IMR-90 (cell line): Measurements from ENCODE around the gene NUB1. TPM values are rescaled to one million over a fixed set of nuclear protein-coding genes. Genes with fewer than 3 reads are reported as not detected.

Experiments
- ATAC-seq: fragments of 200-7000 bp; cut with Tn5 transposase; 2 replicates; pipeline ENCODE4 v1.9.1; 2020; ENCODE audit warnings: low read depth, mild to moderate bottlenecking, moderate library complexity
- BruUV-seq: library from RNA; stranded (reverse); fragments of 400-500 nt; replicated peaks from 2 replicates; lab custom pipeline; 2021; lab: Mats Ljungman, UMichigan
- CTCF ChIA-PET: fragments of 300-600 bp; formaldehyde crosslinking; extraction: SDS; loops from one replicate; lab custom pipeline; 2021; ENCODE audit warnings: antibody characterized with exemption; lab: Yijun Ruan, JAX
- POLR2A ChIA-PET: fragments of 300-600 bp; sonication (Branson Sonifier 250); formaldehyde crosslinking; loops from one replicate; lab custom pipeline; 2022; ENCODE audit warnings: antibody characterized with exemption; ENCODE audit not compliant: unreplicated experiment; lab: Charles Lee
- DNase-seq: peaks from one replicate; pipeline ENCODE4 v3.0.0; 2013
- H2AFZ ChIP-seq: replicated peaks from 2 replicates; pipeline ENCODE3; 2013; ENCODE audit warnings: low read length, mild to moderate bottlenecking; ENCODE audit not compliant: poor library complexity
- H2AK5ac ChIP-seq: 2 replicates; pipeline ENCODE4 v1.6.1; 2013; ENCODE audit warnings: low read depth, low read length, inconsistent platforms
- H2AK9ac ChIP-seq: replicated peaks from 2 replicates; pipeline ENCODE3; 2013; ENCODE audit warnings: mild to moderate bottlenecking, low read depth, low read length, moderate library complexity; ENCODE audit not compliant: poor library complexity
- H2BK120ac ChIP-seq: 2 replicates; pipeline ENCODE4 v1.6.1; 2013; ENCODE audit warnings: low read depth, low read length, inconsistent platforms
- H2BK15ac ChIP-seq: 3 replicates; pipeline ENCODE4 v1.6.1; 2013; ENCODE audit warnings: low read depth, low read length, inconsistent platforms
- H2BK20ac ChIP-seq: 2 replicates; pipeline ENCODE4 v1.6.1; 2013; ENCODE audit warnings: low read depth, mild to moderate bottlenecking, inconsistent platforms, low read length, moderate library complexity
- H2BK5ac ChIP-seq: 2 replicates; pipeline ENCODE4 v1.6.1; 2013; ENCODE audit warnings: mild to moderate bottlenecking, low read depth, low read length, inconsistent platforms; ENCODE audit not compliant: poor library complexity, severe bottlenecking
- H3K14ac ChIP-seq: replicated peaks from 2 replicates; pipeline ENCODE4 v1.6.1; 2013; ENCODE audit warnings: low read depth, low read length, inconsistent platforms
- H3K18ac ChIP-seq: 2 replicates; pipeline ENCODE4 v1.6.1; 2013; ENCODE audit warnings: low read depth, low read length, control low read depth
- H3K23ac ChIP-seq: 2 replicates; pipeline ENCODE4 v1.6.1; 2013; ENCODE audit warnings: low read depth, low read length, inconsistent platforms
- H3K27ac ChIP-seq: 2 replicates; pipeline ENCODE4 v1.5.1; 2013; ENCODE audit warnings: mild to moderate bottlenecking, control low read depth, low read length; ENCODE audit not compliant: insufficient read depth
- H3K27me3 ChIP-seq: 2 replicates; pipeline ENCODE4 v1.6.1; 2013; ENCODE audit warnings: low read length; ENCODE audit not compliant: control insufficient read depth, insufficient read depth
- H3K36me3 ChIP-seq: 2 replicates; pipeline ENCODE4 v1.6.1; 2013; ENCODE audit warnings: low read length, mixed read lengths; ENCODE audit not compliant: control insufficient read depth, insufficient read depth
- H3K4ac ChIP-seq: 2 replicates; pipeline ENCODE4 v1.6.1; 2013; ENCODE audit warnings: low read depth, low read length, inconsistent platforms
- H3K4me1 ChIP-seq: 2 replicates; pipeline ENCODE4 v1.6.1; 2013; ENCODE audit warnings: low read length, mixed read lengths; ENCODE audit not compliant: control insufficient read depth, insufficient read depth
- H3K4me2 ChIP-seq: 2 replicates; pipeline ENCODE4 v1.6.1; 2013; ENCODE audit warnings: low read depth, mild to moderate bottlenecking, control low read depth, low read length, moderate library complexity
- H3K4me3 ChIP-seq: 2 replicates; pipeline ENCODE4 v1.5.1; 2013; ENCODE audit warnings: low read depth, mild to moderate bottlenecking, control low read depth, low read length, moderate library complexity; ENCODE audit not compliant: insufficient read depth
- H3K56ac ChIP-seq: 2 replicates; pipeline ENCODE4 v1.6.1; 2013; ENCODE audit warnings: low read length, inconsistent platforms; ENCODE audit not compliant: insufficient read depth; ENCODE audit errors: extremely low read depth
- H3K79me1 ChIP-seq, 2 experiments: 2 replicates each; pipeline ENCODE4 v1.6.1; 2013; ENCODE audit warnings: low read length in 2 of 2, inconsistent platforms in 1 of 2, low read depth in 1 of 2
- H3K9ac ChIP-seq: 2 replicates; pipeline ENCODE4 v1.6.1; 2013; ENCODE audit warnings: low read depth, low read length, control low read depth
- H3K9me1 ChIP-seq: 2 replicates; pipeline ENCODE4 v1.6.1; 2013; ENCODE audit warnings: low read length, inconsistent platforms; ENCODE audit not compliant: insufficient read depth
- H3K9me3 ChIP-seq: 2 replicates; pipeline ENCODE4 v1.6.1; 2013; ENCODE audit warnings: low read length; ENCODE audit not compliant: control insufficient read depth, insufficient read depth
- H4K20me1 ChIP-seq: 2 replicates; pipeline ENCODE4 v1.6.1; 2013; ENCODE audit warnings: low read length, inconsistent platforms; ENCODE audit not compliant: insufficient read depth
- H4K5ac ChIP-seq: 2 replicates; pipeline ENCODE4 v1.6.1; 2013; ENCODE audit warnings: mild to moderate bottlenecking, low read depth, low read length, control low read depth
- H4K8ac ChIP-seq, 2 experiments: 2 replicates each; pipeline ENCODE4 v1.6.1; 2013; ENCODE audit warnings: low read depth in 2 of 2, low read length in 2 of 2, control low read depth in 1 of 2, inconsistent platforms in 1 of 2
- H4K91ac ChIP-seq: 2 replicates; pipeline ENCODE4 v1.6.1; 2013; ENCODE audit warnings: low read depth, low read length, inconsistent platforms; ENCODE audit not compliant: insufficient read depth
- BHLHE40 ChIP-seq: fragments of 150-350 bp; IDR thresholded peaks from 2 replicates; pipeline ENCODE4 v1.6.1; 2016; ENCODE audit warnings: mild to moderate bottlenecking, low read depth, low read length
- CEBPB ChIP-seq: IDR thresholded peaks from 2 replicates; pipeline ENCODE4 v1.6.1; 2012; ENCODE audit warnings: low read depth, low read length, improper control_type of control experiment
- CHD1 ChIP-seq: IDR thresholded peaks from 2 replicates; pipeline ENCODE4 v1.6.1; 2012; ENCODE audit warnings: low read depth, low read length, improper control_type of control experiment
- ELK1 ChIP-seq: fragments of 150-350 bp; IDR thresholded peaks from 2 replicates; pipeline ENCODE4 v1.6.1; 2016; ENCODE audit warnings: low read depth, mild to moderate bottlenecking, low read length, moderate library complexity, borderline replicate concordance
- FOS ChIP-seq: fragments of 150-350 bp; IDR thresholded peaks from 2 replicates; pipeline ENCODE4 v1.6.1; 2016; ENCODE audit warnings: low read depth, low read length
- MAFK ChIP-seq: IDR thresholded peaks from 2 replicates; pipeline ENCODE4 v1.6.1; 2012; ENCODE audit warnings: low read depth, low read length, improper control_type of control experiment
- MAZ ChIP-seq: IDR thresholded peaks from 2 replicates; pipeline ENCODE4 v1.6.1; 2012; ENCODE audit warnings: low read depth, mild to moderate bottlenecking, low read length, improper control_type of control experiment, moderate library complexity, borderline replicate concordance
- MXI1 ChIP-seq: IDR thresholded peaks from 2 replicates; pipeline ENCODE4 v1.6.1; 2012; ENCODE audit warnings: low read depth, mild to moderate bottlenecking, low read length, moderate library complexity, borderline replicate concordance
- NFE2L2 ChIP-seq: fragments of 150-350 bp; IDR thresholded peaks from 2 replicates; pipeline ENCODE4 v1.6.1; 2016; ENCODE audit warnings: low read depth, mild to moderate bottlenecking, low read length
- POLR2A ChIP-seq: IDR thresholded peaks from 2 replicates; pipeline ENCODE4 v1.6.1; 2012; ENCODE audit warnings: mild to moderate bottlenecking, low read depth, low read length
- RAD21 ChIP-seq: IDR thresholded peaks from 2 replicates; pipeline ENCODE4 v1.6.1; 2012; ENCODE audit warnings: low read length, improper control_type of control experiment
- RFX5 ChIP-seq: IDR thresholded peaks from 2 replicates; pipeline ENCODE4 v1.8.0; 2012; ENCODE audit warnings: low read depth, mild to moderate bottlenecking, low read length, moderate library complexity
- SMC3 ChIP-seq: fragments of 150-350 bp; IDR thresholded peaks from 2 replicates; pipeline ENCODE4 v1.6.1; 2016; ENCODE audit warnings: low read depth, mild to moderate bottlenecking, antibody characterized with exemption, low read length, moderate library complexity
- USF2 ChIP-seq: fragments of 150-350 bp; IDR thresholded peaks from 2 replicates; pipeline ENCODE4 v1.6.1; 2017; ENCODE audit warnings: mild to moderate bottlenecking, antibody characterized with exemption, low read length, low read depth
- WGBS, 2 experiments: methylation state at CpG; one replicate each; pipeline versions ENCODE4 v1.1.5 to v1.1.7; 2013; ENCODE audit warnings: missing lambda C conversion rate in 2 of 2; ENCODE audit not compliant: insufficient read length in 1 of 2; ENCODE audit errors: extremely low coverage in 2 of 2; 5-methylcytosine and 5-hydroxymethylcytosine counted together
- dilution Hi-C: fragments of 300-500 bp; cut with HindIII; formaldehyde crosslinking; loops from one replicate; pipeline ENCODE4 v1.14.3; 2018; ENCODE audit warnings: low sequenced_read_pairs; ENCODE audit not compliant: unreplicated experiment
- in situ Hi-C: fragments of 300-500 bp; cut with MboI; formaldehyde crosslinking; loops from 3 replicates; pipeline ENCODE4 v1.14.3; 2019; ENCODE audit warnings: low sequenced_read_pairs, inconsistent platforms, mixed read lengths
- intact Hi-C: fragments of 100-400 bp; cut with micrococcal nuclease; formaldehyde crosslinking; loops from 2 replicates; pipeline ENCODE4 v1.10.0; 2022
- polyA plus RNA-seq, 3 experiments: library from polyadenylated mRNA; depleted of rRNA; stranded (reverse); fragments of >200 nt; gene quantifications; 2 replicates each; pipeline ENCODE4 v1.2.3, GENCODE V29; 2012; ENCODE audit warnings: low replicate concordance in 1 of 3
- total RNA-seq: library from RNA; depleted of rRNA; stranded (reverse); fragments of >200 nt; gene quantifications from 2 replicates; pipeline ENCODE4 v1.2.3, GENCODE V29; 2012
- TF ChIP-seq, protein P1 (sequence below): conservative IDR thresholded peaks from 2 replicates; pipeline ENCODE4 v1.5.1; 2012; ENCODE audit warnings: mild to moderate bottlenecking, low read depth, low read length, improper control_type of control experiment

NUB1 gene
- total and polyA plus RNA-seq, 2 of the 4 experiments (the other 2 are of a cell fraction): 20.1 to 29.7 TPM

- CTCF ChIA-PET: interaction anchor here (1.3 kb wide), 1 partner anchor 31 kb away, joined by 4 read pairs; no protein-coding TSS in a partner anchor
- TF ChIP-seq SMC3: no peak
- TF ChIP-seq BHLHE40: no peak
- no peak for TF ChIP-seq USF2
- no peak for TF ChIP-seq RFX5
- no peak for TF ChIP-seq MAZ
- no peak for TF ChIP-seq POLR2A
- TF ChIP-seq RAD21: no peak
- TF ChIP-seq FOS: no peak
- TF ChIP-seq MXI1: no peak
- TF ChIP-seq, protein P1, sequence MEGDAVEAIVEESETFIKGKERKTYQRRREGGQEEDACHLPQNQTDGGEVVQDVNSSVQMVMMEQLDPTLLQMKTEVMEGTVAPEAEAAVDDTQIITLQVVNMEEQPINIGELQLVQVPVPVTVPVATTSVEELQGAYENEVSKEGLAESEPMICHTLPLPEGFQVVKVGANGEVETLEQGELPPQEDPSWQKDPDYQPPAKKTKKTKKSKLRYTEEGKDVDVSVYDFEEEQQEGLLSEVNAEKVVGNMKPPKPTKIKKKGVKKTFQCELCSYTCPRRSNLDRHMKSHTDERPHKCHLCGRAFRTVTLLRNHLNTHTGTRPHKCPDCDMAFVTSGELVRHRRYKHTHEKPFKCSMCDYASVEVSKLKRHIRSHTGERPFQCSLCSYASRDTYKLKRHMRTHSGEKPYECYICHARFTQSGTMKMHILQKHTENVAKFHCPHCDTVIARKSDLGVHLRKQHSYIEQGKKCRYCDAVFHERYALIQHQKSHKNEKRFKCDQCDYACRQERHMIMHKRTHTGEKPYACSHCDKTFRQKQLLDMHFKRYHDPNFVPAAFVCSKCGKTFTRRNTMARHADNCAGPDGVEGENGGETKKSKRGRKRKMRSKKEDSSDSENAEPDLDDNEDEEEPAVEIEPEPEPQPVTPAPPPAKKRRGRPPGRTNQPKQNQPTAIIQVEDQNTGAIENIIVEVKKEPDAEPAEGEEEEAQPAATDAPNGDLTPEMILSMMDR: no peak
- no peak for TF ChIP-seq NFE2L2
- TF ChIP-seq MAFK: no peak
- TF ChIP-seq CHD1: no peak
- no peak for TF ChIP-seq ELK1
- no peak for TF ChIP-seq CEBPB
Measured at GRCh38 chr7:151345576-151346469, 4.2 kb downstream of the NUB1 start.

More at GRCh38 chr7:151345576-151346469, 4.2 kb downstream of the NUB1 start:
- Histone ChIP-seq H3K4me2 (no peak overlapping the region), H2BK120ac (no peak overlapping the region), H3K56ac (no peak overlapping the region), H3K9ac (no peak overlapping the region), H4K5ac (no peak overlapping the region), H2AFZ (no peak overlapping the region), H3K27me3 (no peaks in the 10 kb centered on the region), H4K91ac (no peak overlapping the region), H3K4ac (no peak overlapping the region), H3K9me3 (no peaks in the 10 kb centered on the region), H2AK9ac (no peak overlapping the region), H3K18ac (no peak overlapping the region), H4K20me1 (no peaks in the 10 kb centered on the region; the same call in 1 of the 2 replicates), H3K36me3 (peaks cover 25% of the 10 kb centered on the region), H3K79me1 (peaks cover 16 to 27% of the 10 kb centered on the region in 2 experiments), H3K9me1 (peaks cover 3% of the 10 kb centered on the region; the same call in 1 of the 2 replicates), H3K14ac (no peak overlapping the region), H3K4me1 (peaks cover 3% of the 10 kb centered on the region), H2BK20ac (no peak overlapping the region), H2BK15ac (no peak overlapping the region), H3K4me3 (no peak overlapping the region), H3K27ac (no peak overlapping the region), H2AK5ac (no peak overlapping the region), H2BK5ac (no peak overlapping the region), H3K23ac (no peak overlapping the region), H4K8ac (no peak overlapping the region)
- POLR2A ChIA-PET: no interaction called here
- in situ Hi-C loops: no loop called here
- BruUV-seq: no TSS peak
- DNase-seq (no peak), ATAC-seq (no peak)
- no CpG with 5 or more reads among the region's 2 CpGs for WGBS, 2 experiments
- dilution Hi-C loops: no loop called here
- intact Hi-C loops: no loop called here
